ENCODE data around the gene DAG1.
A peak's percentile ranks its signal among the peaks of the same experiment; 100 is the strongest.

DAG1 gene

GRCh38 chr3:49469936-49470713 lies at the start of gene DAG1:
TSS of gene DAG1 (plus strand) at chr3:49470267. CDS start at chr3:49510535, 40,268 bp downstream.
- DNase-seq: peak; percentile 65

- no peak for DNase-seq
Observed at GRCh38 chr3:49421890-49422378, 48.1 kb upstream of the DAG1 start.

- no peak for DNase-seq
Observed at GRCh38 chr3:49422379-49423248, 47.5 kb upstream of the DAG1 start, which contains the start of gene AMT. TSS of gene AMT (minus strand) at chr3:49422473. CDS start at chr3:49422450, 23 bp downstream.

GRCh38 chr3:49424816-49425215 lies 45.3 kb upstream of the DAG1 start:
- DNase-seq: no peak

- no peak for DNase-seq
Observed at GRCh38 chr3:49427586-49427985, 42.5 kb upstream of the DAG1 start.

- DNase-seq: peak; percentile 17
Observed at GRCh38 chr3:49428752-49429080, 41.4 kb upstream of the DAG1 start.

- no peak for DNase-seq
Observed at GRCh38 chr3:49434731-49435130, 35.3 kb upstream of the DAG1 start.

GRCh38 chr3:49445391-49445790 lies 24.7 kb upstream of the DAG1 start:
- DNase-seq: no peak

GRCh38 chr3:49453621-49454020 lies 16.4 kb upstream of the DAG1 start:
- DNase-seq: no peak

GRCh38 chr3:49454458-49454857 lies 15.6 kb upstream of the DAG1 start:
- DNase-seq: peak; percentile 31

GRCh38 chr3:49454898-49455681 lies 15.0 kb upstream of the DAG1 start:
- DNase-seq: no peak

GRCh38 chr3:49456466-49456865 lies 13.6 kb upstream of the DAG1 start:
- DNase-seq: no peak

GRCh38 chr3:49460188-49460890 lies 9.7 kb upstream of the DAG1 start:
- no peak for DNase-seq

- no peak for DNase-seq
Observed at GRCh38 chr3:49460956-49461355, 9.1 kb upstream of the DAG1 start.

- no peak for DNase-seq
Observed at GRCh38 chr3:49461443-49462171, 8.5 kb upstream of the DAG1 start.

- no peak for DNase-seq
Observed at GRCh38 chr3:49462222-49462621, 7.8 kb upstream of the DAG1 start.

GRCh38 chr3:49465270-49466034 lies 4.6 kb upstream of the DAG1 start:
- DNase-seq: no peak

- no peak for DNase-seq
Observed at GRCh38 chr3:49466085-49466484, 4.0 kb upstream of the DAG1 start.

- peak; percentile 20 for DNase-seq
Observed at GRCh38 chr3:49469037-49469935, 781 bp upstream of the DAG1 start.

Measured in DMS79 treated with DMSO at 0.1 percent for 48 hours (cell line).